Measurements from ENCODE around the gene CDCA3. TPM values are rescaled to one million over a fixed set of nuclear protein-coding genes. Genes with fewer than 3 reads are reported as not detected.

The CDCA3 gene
- total RNA-seq, 2 experiments from 2014 or later, result 74.6 to 83.8 TPM

DNA sequence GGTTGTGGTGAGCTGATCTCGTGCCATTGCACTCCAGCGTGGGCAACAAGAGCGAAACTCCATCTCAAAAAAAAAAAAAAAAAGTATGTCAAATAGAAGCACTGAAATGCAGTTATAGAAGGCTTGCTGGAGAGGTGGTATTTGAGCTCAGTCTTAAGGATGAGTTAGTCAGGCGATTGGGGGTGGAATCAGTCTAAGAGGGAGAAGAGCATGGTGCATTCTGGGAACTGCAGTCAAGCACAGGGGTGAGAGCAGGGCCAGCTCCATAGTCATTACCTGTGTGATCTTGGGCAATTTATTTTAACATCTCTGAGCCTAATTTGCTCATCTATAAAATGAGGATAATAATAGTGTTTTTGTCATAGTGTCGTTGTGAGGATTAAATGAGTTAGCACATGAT is 16.2 kb downstream of the CDCA3 start:
- DNase-seq (no peak), ATAC-seq (no peak)
- CTCF ChIA-PET, result interaction anchor here (1.0 to 17.9 kb wide), 21 partner anchors 10 to 804 kb away, joined by 3 to 341 read pairs (median 5); partner anchors contain the start of genes CDCA3, COPS7A, GPR162 and MLF2
- intact Hi-C loops (cut with micrococcal nuclease), result no loop called here
- Mint-ChIP-seq H3K27me3 (peaks cover 8% of the 10 kb centered on the region), H3K27ac (no peak overlapping the region), H3K36me3 (ENCODE audit: low read depth) (no peaks in the 10 kb centered on the region), H3K9me3 (no peaks in the 10 kb centered on the region), H3K4me1 (ENCODE audit: low read depth) (peaks cover 11% of the 10 kb centered on the region), H3K4me3 (no peak overlapping the region)
- TF ChIP-seq, protein P1, sequence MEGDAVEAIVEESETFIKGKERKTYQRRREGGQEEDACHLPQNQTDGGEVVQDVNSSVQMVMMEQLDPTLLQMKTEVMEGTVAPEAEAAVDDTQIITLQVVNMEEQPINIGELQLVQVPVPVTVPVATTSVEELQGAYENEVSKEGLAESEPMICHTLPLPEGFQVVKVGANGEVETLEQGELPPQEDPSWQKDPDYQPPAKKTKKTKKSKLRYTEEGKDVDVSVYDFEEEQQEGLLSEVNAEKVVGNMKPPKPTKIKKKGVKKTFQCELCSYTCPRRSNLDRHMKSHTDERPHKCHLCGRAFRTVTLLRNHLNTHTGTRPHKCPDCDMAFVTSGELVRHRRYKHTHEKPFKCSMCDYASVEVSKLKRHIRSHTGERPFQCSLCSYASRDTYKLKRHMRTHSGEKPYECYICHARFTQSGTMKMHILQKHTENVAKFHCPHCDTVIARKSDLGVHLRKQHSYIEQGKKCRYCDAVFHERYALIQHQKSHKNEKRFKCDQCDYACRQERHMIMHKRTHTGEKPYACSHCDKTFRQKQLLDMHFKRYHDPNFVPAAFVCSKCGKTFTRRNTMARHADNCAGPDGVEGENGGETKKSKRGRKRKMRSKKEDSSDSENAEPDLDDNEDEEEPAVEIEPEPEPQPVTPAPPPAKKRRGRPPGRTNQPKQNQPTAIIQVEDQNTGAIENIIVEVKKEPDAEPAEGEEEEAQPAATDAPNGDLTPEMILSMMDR (IDR thresholded peaks at IDR 0.05), result no peak
- POLR2A ChIA-PET, result interaction anchor here (0.5 to 1.6 kb wide), 8 partner anchors 8 to 401 kb away, joined by 3 to 6 read pairs (median 4); no protein-coding TSS in a partner anchor

DNA sequence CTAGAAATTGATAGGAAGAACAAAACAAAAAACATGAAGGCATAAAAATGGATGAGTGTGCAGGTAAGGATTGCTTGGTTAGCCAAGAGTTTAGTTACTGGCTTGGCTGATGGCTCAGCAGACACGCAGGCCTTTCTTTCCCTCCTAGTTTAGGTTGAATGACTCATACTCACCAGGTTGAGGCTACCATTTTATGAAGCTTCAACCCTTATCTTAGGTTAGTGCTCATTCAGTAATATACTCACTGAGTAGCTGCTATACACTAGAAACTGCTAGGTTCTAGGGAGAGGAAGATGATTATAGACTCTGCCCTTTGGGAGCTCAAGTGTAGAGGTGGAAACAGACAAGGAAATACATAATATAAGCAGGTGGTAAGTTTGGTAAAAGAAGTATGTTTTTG is 16.8 kb downstream of the CDCA3 start:
- Mint-ChIP-seq H3K4me3 (no peak overlapping the region), H3K27ac (no peak overlapping the region), H3K4me1 (ENCODE audit: low read depth) (peaks cover 14% of the 10 kb centered on the region), H3K27me3 (peaks cover 12% of the 10 kb centered on the region), H3K36me3 (ENCODE audit: low read depth) (no peaks in the 10 kb centered on the region), H3K9me3 (no peaks in the 10 kb centered on the region)
- intact Hi-C loops (cut with micrococcal nuclease), result no loop called here
- TF ChIP-seq, protein P1 (IDR thresholded peaks at IDR 0.05), result no peak
- ChIA-PET CTCF (interaction anchor here (1.0 to 17.9 kb wide), 23 partner anchors 9 to 805 kb away, joined by 3 to 341 read pairs (median 4); partner anchors contain the start of genes CDCA3, COPS7A, GPR162 and MLF2), POLR2A (interaction anchor here (0.9 to 1.6 kb wide), 5 partner anchors 9 to 57 kb away, joined by 3 to 6 read pairs (median 3); no protein-coding TSS in a partner anchor)
- ATAC-seq, result no peak
- DNase-seq, result no peak

- Mint-ChIP-seq H3K4me3 (no peak overlapping the region), H3K4me1 (ENCODE audit: low read depth) (peaks cover 20% of the 10 kb centered on the region), H3K27ac (no peak overlapping the region), H3K27me3 (peaks cover 18% of the 10 kb centered on the region), H3K36me3 (ENCODE audit: low read depth) (no peaks in the 10 kb centered on the region), H3K9me3 (no peaks in the 10 kb centered on the region)
- POLR2A ChIA-PET, result interaction anchor here (0.6 to 1.6 kb wide), 4 partner anchors 9 to 38 kb away, joined by 3 to 7 read pairs (median 4); partner anchors contain the start of gene TPI1
- no peak for DNase-seq
- intact Hi-C loops (cut with micrococcal nuclease), result no loop called here
- CTCF ChIA-PET, result interaction anchor here (0.9 to 17.9 kb wide), 13 partner anchors 8 to 215 kb away, joined by 3 to 341 read pairs (median 4); partner anchors contain the start of genes CDCA3, GPR162, MLF2 and PTMS
- ATAC-seq, result no peak
- TF ChIP-seq, protein P1 (IDR thresholded peaks at IDR 0.05), result no peak
Measured at GRCh38 chr12:6833189-6833890, 17.7 kb downstream of the CDCA3 start.

- ChIA-PET CTCF (interaction anchor here (1.0 to 17.9 kb wide), 8 partner anchors 11 to 76 kb away, joined by 3 to 341 read pairs (median 3); partner anchors contain the start of genes CDCA3, MLF2, SPSB2 and USP5), POLR2A (interaction anchor here (1.5 kb wide), 1 partner anchor 143 kb away, joined by 4 read pairs; the partner anchor contains the start of gene ZNF384)
- Mint-ChIP-seq H3K4me1 (ENCODE audit: low read depth) (peaks cover 28% of the 10 kb centered on the region), H3K36me3 (ENCODE audit: low read depth) (no peaks in the 10 kb centered on the region), H3K27me3 (peaks cover 25% of the 10 kb centered on the region), H3K27ac (no peak overlapping the region), H3K4me3 (no peak overlapping the region), H3K9me3 (no peaks in the 10 kb centered on the region)
- ATAC-seq (no peak), DNase-seq (no peak)
- intact Hi-C loops (cut with micrococcal nuclease), result no loop called here
- TF ChIP-seq, protein P1 (IDR thresholded peaks at IDR 0.05), result no peak
Measured at GRCh38 chr12:6832125-6832524, 19.0 kb downstream of the CDCA3 start.

All from activated CD8-positive, alpha-beta T cell treated with anti-CD3 and anti-CD28 coated beads for 36 hours (primary cell).